ENCODE data around the gene PKP1.
A peak's percentile ranks its signal among the peaks of the same experiment; 100 is the strongest.

PKP1 gene

GRCh38 chr1:201362906-201363305, 79.6 kb downstream of the PKP1 start:
- FAIRE-seq (no peak), DNase-seq (ENCODE audit: insufficient read length, low spot score) (no peak)

GRCh38 chr1:201363467-201363866, 80.2 kb downstream of the PKP1 start:
- FAIRE-seq = no peak

DNA sequence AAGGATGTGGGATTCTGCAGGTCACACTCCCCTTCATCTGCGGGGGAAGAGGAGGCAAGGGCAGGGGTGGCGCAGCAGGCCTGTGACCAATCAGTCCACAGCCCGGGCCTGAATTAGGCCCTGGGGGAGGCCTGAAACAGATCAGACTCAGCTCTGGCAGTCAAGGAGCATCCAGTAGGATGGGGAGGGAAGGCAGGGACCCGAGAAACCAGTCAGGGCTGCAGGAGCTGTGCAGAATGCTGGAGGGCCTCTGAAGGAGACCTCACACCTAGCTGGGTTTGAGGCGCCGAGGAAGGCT, 81.5 kb downstream of the PKP1 start:
- FAIRE-seq (no peak), DNase-seq (ENCODE audit: insufficient read length, low spot score) (no peak)

More at GRCh38 chr1:201363467-201363866, 80.2 kb downstream of the PKP1 start:
- DNase-seq (ENCODE audit: insufficient read length, low spot score) = no peak

- FAIRE-seq (no peak), DNase-seq (ENCODE audit: insufficient read length, low spot score) (no peak)
Observed at GRCh38 chr1:201365251-201365650, 81.9 kb downstream of the PKP1 start.

GRCh38 chr1:201366696-201367095, 83.4 kb downstream of the PKP1 start:
- DNase-seq (ENCODE audit: insufficient read length, low spot score) = no peak
- no peak for FAIRE-seq

DNA sequence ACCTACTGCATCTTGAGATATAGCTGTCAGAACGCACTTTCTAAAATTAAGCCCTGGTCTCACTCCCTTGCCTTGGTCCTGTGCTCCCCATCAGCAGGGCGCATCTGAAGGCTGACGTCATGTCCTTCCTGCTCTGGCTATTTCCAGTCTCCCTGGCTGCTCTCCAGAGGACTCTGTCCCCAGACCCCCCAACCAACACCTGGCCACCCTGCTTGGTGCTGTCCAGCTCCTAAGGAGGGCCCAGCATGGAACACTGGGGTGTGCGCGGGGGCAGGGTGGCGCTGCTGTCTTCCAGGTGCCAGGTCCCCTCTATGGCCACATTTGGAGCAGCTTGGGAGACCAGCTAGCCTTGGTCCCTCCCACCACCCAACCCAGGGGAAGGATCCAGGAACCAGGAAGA, 85.9 kb downstream of the PKP1 start:
- FAIRE-seq (no peak), DNase-seq (ENCODE audit: insufficient read length, low spot score) (no peak)

GRCh38 chr1:201370500-201370899, 87.2 kb downstream of the PKP1 start:
- DNase-seq (ENCODE audit: insufficient read length, low spot score) (no peak), FAIRE-seq (no peak)

DNA sequence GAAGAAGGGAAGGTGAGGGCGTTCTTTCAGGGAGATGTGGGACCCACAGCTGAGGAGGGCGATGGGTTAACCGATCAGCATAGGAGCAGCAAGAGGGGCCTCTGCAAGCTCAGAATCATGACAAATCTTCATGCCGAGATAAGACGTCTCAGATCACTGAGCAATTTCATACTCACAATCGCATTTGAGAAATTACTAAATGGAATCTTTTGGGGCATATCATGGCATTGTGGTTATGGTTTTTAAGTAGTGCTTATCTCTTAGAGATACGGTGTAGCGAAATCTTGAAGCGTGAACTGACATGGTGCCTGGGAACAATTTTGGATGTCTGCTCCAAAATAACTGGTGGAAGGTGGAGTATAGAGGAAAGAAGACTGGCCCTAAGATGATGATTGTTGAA, 88.0 kb downstream of the PKP1 start:
- FAIRE-seq = no peak
- no peak for DNase-seq (ENCODE audit: insufficient read length, low spot score)

DNA sequence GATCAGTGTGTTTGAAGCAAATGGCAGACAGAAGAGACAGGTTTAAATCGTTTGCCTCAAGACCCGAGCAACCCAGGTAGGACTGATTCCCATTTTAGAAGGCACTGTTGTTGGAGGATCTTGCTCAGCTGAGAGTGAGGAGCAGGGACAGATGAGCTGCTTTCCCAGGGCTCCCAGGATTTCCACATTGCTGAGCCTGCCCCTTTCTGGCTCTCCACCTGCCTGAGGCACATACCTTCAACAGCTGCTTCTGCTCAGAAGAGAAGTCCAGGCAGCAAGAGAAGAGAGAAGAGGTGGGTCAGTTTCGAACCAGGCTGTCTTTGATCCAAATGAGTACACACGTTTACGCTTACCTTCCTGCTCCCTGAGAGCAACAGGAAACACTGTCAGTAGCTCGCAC, 88.5 kb downstream of the PKP1 start:
- FAIRE-seq = no peak
- no peak for DNase-seq (ENCODE audit: insufficient read length, low spot score)

GRCh38 chr1:201374364-201374763, 91.1 kb downstream of the PKP1 start:
- FAIRE-seq (no peak), DNase-seq (ENCODE audit: insufficient read length, low spot score) (no peak)

- DNase-seq (ENCODE audit: insufficient read length, low spot score) (no peak), FAIRE-seq (no peak)
Observed at GRCh38 chr1:201375169-201375568, 91.9 kb downstream of the PKP1 start.

GRCh38 chr1:201376107-201376463, 92.8 kb downstream of the PKP1 start:
- no peak for DNase-seq (ENCODE audit: insufficient read length, low spot score)
- FAIRE-seq = no peak

GRCh38 chr1:201376464-201377374, 93.4 kb downstream of the PKP1 start:
- peak; percentile 57 for DNase-seq (ENCODE audit: insufficient read length, low spot score)
- FAIRE-seq = no peak

- FAIRE-seq (no peak), DNase-seq (ENCODE audit: insufficient read length, low spot score) (no peak)
Observed at GRCh38 chr1:201377611-201378092, 94.3 kb downstream of the PKP1 start, which contains the start of gene TNNT2. Gene TNNT2 (minus strand): TSS chr1:201377680. CDS start chr1:201373254, 4,426 bp downstream.

DNA sequence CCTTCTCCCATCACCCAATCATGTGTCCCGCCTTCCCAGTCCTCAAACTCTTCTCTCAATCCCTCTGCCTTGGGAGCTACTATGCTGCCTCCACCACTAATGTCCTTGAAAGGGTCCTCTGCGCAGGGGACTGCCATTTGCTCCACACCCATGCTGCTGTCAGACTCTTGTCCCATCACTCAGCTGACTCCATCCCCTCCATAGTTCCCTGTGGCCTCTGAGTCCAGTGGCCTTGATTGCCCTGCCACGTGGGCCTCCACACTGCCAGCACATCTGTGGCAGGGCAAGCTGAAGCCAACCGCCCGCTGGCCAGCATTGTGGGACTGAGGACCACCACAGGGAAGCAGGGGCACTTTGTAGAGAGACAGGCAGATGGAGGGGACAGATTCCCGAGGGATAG, 95.5 kb downstream of the PKP1 start:
- DNase-seq (ENCODE audit: insufficient read length, low spot score) (no peak), FAIRE-seq (no peak)

GRCh38 chr1:201379733-201380242, 96.5 kb downstream of the PKP1 start:
- DNase-seq (ENCODE audit: insufficient read length, low spot score) (no peak), FAIRE-seq (no peak)

DNA sequence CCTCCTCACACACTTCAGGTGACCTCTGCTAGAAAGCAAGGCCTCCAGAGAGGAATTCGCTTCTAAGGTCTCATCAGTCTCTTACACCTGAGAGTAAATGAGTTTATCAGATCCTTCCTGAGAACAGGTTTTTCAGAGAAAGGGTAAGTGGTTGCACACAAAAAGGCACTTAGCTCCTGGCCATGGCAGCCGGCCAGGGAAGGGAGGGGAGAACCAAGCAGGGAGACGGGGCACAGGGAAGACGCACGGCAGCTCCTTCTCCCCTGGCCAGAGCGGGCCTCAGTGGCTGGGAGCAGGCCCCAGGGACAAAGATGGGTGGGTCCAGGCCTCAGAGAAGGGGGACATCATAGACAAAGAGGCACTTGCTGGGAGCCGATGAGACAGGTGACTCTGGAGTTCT, 97.8 kb downstream of the PKP1 start:
- no peak for DNase-seq (ENCODE audit: insufficient read length, low spot score)
- no peak for FAIRE-seq
